D721Med (cell line): ENCODE data around the gene BECN2.
"Not testable (repeated sequence)": the region's sequence is repeated elsewhere in the genome, so short reads cannot be mapped to it uniquely, and the experiment has no call there.

Source experiments
- DNase-seq: peaks from one replicate; pipeline ENCODE4 v3.0.0; 2011; ENCODE audit warnings: low spot score; ENCODE audit not compliant: insufficient read length
- FAIRE-seq: peaks from 2 replicates; lab custom pipeline; 2011; peaks lifted over from hg19 to GRCh38; lab: Jason Lieb, UNC
- TF ChIP-seq, protein P1 (sequence below): IDR thresholded peaks from 2 replicates; pipeline ENCODE4 v1.5.1; 2012; ENCODE audit warnings: mild to moderate bottlenecking, control low read depth; ENCODE audit not compliant: insufficient read depth; ENCODE audit errors: missing control alignments

The BECN2 gene

DNA sequence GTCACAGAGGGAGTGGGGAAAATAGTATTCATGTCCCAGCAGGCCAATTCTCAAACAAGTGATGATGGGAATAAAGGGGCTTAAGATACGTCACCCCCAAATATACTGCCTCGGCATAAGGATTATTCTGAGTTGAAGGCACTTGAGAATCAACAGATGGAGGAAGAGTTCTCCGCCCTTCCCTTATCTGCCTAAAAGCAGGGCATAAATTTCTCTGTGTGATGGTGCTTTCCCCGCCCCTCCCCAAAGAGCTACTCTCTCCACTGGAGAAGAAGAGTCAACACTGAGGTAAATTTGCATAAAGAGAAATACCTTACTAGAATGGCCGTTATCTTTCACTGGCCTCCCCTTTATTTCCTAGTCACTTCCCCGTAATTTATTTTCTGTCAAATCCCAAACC lies 18.7 kb downstream of the BECN2 start:
- no peak for FAIRE-seq
- TF ChIP-seq, protein P1, sequence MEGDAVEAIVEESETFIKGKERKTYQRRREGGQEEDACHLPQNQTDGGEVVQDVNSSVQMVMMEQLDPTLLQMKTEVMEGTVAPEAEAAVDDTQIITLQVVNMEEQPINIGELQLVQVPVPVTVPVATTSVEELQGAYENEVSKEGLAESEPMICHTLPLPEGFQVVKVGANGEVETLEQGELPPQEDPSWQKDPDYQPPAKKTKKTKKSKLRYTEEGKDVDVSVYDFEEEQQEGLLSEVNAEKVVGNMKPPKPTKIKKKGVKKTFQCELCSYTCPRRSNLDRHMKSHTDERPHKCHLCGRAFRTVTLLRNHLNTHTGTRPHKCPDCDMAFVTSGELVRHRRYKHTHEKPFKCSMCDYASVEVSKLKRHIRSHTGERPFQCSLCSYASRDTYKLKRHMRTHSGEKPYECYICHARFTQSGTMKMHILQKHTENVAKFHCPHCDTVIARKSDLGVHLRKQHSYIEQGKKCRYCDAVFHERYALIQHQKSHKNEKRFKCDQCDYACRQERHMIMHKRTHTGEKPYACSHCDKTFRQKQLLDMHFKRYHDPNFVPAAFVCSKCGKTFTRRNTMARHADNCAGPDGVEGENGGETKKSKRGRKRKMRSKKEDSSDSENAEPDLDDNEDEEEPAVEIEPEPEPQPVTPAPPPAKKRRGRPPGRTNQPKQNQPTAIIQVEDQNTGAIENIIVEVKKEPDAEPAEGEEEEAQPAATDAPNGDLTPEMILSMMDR = no peak
- DNase-seq = no peak

DNA sequence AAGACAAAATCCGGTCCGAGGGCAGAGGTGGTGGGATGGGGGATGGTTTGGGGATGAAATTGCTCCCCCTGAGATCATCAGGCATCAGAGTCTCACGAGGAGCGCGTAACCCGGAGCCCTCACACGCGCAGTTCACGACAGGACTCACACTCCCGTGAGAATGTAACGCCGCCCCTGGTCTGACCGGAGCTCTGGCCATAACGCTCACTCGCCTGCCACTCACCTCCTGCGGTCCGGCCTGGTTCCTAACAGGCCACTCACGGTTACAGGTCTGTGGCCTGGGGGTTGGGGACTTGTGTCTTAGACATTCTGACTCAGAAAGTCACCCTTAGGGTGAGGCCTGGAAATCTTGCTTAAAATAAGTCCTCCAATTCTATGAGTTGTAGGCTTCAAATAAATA lies 21.5 kb downstream of the BECN2 start:
- FAIRE-seq = no peak
- TF ChIP-seq, protein P1 = no peak

DNA sequence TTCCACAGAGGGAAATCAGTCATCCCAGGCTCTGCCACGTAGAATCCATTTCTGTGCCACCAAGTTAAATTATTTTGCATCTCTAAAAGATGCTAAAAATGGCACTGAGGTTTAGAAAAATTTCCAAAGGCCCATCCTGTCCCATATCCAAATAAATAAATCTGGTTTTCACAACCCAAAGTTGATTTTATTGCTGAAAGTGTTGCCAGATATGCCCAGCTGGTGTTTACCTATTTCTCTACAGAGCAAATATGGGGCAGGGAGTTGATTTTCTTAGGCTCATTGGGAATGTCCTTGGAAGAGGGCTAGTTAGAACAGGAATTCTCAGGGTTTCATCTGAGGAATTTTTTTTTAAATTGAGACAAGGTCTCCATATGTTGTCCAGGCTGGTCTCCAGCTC lies 22.4 kb downstream of the BECN2 start:
- FAIRE-seq (no peak), DNase-seq (no peak)
- TF ChIP-seq, protein P1 = no peak

More for the DNA sequence above, 21.5 kb downstream of the BECN2 start:
- no peak for DNase-seq

DNA sequence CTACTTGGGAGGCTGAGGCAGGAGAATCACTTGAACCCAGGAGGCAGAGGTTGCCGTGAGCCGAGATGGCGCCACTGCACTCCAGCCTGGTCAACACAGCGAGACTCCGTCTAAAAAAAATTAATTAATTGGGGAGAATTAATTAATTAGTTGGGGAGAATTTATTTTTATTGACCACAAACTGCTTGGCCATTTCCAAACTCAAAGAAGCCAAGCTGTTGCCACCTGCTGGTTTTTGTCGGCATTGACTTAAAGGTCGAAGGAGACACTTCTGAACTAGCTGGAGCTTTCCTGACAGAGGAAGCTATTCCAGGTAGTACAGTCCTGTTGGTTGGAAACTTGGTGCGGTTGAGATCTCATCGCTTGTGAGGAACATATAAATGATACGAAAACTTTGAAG lies 28.2 kb downstream of the BECN2 start:
- FAIRE-seq (no peak), DNase-seq (peak; percentile 58)
- TF ChIP-seq, protein P1 = peak; percentile 55

DNA sequence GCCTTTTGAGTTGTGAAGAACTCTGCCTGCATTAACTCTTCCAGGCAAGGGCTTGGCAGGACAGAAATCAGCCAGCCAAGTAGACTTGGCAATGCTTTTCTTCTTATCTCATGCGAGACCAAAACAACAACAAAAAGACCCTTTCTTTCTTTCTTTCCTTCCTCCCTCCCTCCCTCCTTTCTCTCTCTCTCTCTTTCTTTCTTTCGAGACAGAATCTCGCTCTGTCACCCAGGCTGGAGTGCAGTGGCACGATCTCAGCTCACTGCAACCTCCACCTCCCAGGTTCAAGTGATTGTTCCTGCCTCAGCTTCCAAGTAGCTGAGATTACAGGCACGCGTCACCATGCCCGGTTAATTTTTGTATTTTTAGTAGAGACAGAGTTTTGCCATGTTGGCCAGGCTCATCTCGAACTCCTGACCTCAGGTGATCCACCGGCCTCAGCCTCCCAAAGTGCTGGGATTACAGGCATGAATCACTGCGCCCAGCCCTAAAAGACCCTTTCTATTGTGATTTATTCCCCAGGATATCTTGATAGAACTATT lies 30.9 kb downstream of the BECN2 start:
- not testable (repeated sequence) for FAIRE-seq

DNA sequence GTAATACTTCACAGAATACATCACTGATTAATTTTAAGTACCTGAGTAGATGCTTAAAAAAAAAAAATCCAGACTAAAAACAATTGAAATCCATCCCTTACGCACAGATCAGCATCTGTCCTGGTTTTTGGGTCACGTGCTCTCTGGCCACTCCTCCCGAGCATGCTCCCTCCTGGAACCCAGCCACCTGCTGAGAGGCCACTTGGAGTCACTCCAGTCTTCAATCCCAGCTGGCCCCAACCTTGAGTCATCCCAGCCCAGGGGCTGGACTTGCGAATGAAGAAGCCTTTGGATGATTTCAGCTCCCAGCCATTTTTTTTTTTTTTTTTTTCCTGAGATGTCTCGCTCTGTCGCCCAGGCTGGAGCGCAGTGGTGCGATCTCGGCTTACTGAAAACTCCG lies 32.5 kb downstream of the BECN2 start:
- FAIRE-seq = no peak
- TF ChIP-seq, protein P1 = no peak
- DNase-seq = no peak

More for the DNA sequence above, 30.9 kb downstream of the BECN2 start:
- DNase-seq = not testable (repeated sequence)

DNA sequence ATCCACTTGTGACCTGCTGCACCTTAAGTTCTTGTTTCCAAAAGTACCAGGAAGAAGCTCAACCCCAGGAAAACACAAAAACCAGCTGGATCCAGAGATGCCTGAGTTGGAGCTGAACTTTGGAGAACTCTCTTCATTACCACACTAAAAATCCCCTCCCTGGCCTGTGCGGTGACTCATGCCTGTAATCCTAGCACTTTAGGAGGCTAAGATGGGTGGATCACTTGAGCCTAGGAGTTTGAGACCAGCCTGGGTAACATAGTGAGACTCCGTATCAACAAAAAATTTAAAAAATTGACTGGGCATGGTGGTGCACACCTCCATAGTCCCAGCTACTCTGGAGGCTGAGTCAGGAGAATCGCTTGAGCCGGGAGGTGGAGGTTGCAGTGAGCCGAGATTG lies 35.2 kb downstream of the BECN2 start:
- no peak for FAIRE-seq
- TF ChIP-seq, protein P1 = no peak
- no peak for DNase-seq

DNA sequence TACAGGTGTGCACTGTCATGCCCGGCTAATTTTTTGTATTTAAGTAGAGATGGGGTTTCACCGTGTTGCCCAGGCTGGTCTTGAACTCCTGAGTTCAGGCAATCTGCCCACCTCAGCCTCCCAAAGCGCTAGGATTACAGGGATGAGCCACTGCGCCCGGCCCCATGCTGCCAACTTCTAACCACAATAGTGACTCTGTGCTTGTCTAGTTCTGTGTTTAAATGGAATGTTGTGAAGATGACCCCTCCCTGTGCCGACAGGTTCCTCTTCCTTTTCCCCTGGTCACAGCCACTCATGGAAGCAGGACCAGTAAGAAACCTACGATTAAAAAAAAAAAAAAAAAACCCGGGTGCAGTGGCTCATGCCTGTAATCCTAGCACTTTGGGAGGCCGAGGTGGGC lies 36.6 kb downstream of the BECN2 start:
- no peak for FAIRE-seq
- TF ChIP-seq, protein P1 = no peak

More for the DNA sequence above, 36.6 kb downstream of the BECN2 start:
- no peak for DNase-seq
